ENCODE measurements around the gene PDZD7.

GRCh38 chr10:101007915-101008822 lies 22.8 kb downstream of the PDZD7 start:
- TF ChIP-seq CTCF (IDR thresholded peaks at IDR 0.05; ENCODE audit: control extremely low read depth in 1 of 3, insufficient read depth in 1 of 3, low read depth in 1 of 3, low read length in 3 of 3) (no peak), ATF3 (IDR thresholded peaks at IDR 0.05; ENCODE audit: insufficient read depth, low read depth, low read length) (no peak), EP300 (IDR thresholded peaks at IDR 0.05; ENCODE audit: borderline replicate concordance in 1 of 2, low read depth in 2 of 2, low read length in 2 of 2) (no peak), CREB1 (IDR thresholded peaks at IDR 0.05) (no peak), POLR2AphosphoS5 (IDR thresholded peaks at IDR 0.05; ENCODE audit: low read depth, low read length) (no peak), CHD1 (IDR thresholded peaks at IDR 0.05; ENCODE audit: low read depth, low read length) (no peak), GABPA (IDR thresholded peaks at IDR 0.05; ENCODE audit: borderline replicate concordance, insufficient read depth, low read length) (no peak), SRF (IDR thresholded peaks at IDR 0.05; ENCODE audit: low read depth, low read length) (no peak), USF2 (IDR thresholded peaks at IDR 0.05; ENCODE audit: low read length) (no peak), POLR2A (IDR thresholded peaks at IDR 0.05; ENCODE audit: control extremely low read depth in 1 of 2, low read depth in 2 of 2, low read length in 2 of 2) (no peak), CEBPB (IDR thresholded peaks at IDR 0.05; ENCODE audit: low read depth, low read length) (no peak), MAX (IDR thresholded peaks at IDR 0.05) (no peak), RBBP5 (IDR thresholded peaks at IDR 0.05; ENCODE audit: borderline replicate concordance, low read depth, low read length) (no peak), SIRT6 (IDR thresholded peaks at IDR 0.05; ENCODE audit: low read length) (no peak)

Data from H1 (cell line).